Measurements from ENCODE around the gene VSIR.

Gene VSIR

DNA sequence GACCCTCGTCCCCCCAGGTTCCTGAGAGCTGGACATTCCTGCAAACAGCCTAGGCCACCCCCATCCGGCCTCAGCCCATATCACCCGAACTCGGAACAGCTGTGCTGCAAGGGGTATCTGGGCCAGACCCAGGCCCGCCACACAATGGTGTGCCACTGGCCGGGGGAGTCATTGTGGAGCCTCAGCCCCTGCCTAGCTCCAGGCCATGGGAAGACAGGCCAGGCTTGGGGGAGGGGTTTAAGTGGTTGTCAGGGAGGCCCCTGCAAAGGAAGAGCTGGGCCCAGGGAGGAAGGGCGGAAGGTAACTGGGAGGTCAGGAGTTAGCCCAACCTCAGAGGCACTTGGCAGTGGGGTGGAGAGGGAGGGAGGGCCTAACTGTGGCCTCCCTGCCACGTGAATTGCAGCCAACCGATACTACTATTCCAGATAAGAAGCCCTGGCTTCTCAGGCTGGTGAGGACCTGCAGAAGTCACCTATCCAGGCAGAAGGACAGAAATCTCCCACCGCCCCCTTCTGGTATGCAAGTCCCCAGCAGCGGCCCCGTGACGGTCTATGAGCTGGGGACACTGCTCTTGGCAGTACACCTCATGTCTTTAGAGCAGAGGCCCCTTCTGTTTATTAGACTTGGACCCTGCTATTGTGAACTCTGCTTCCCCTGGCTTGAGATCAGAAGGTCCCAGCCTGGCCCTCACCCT, 26.8 kb downstream of the VSIR start:
- DNase-seq, result no peak

DNA sequence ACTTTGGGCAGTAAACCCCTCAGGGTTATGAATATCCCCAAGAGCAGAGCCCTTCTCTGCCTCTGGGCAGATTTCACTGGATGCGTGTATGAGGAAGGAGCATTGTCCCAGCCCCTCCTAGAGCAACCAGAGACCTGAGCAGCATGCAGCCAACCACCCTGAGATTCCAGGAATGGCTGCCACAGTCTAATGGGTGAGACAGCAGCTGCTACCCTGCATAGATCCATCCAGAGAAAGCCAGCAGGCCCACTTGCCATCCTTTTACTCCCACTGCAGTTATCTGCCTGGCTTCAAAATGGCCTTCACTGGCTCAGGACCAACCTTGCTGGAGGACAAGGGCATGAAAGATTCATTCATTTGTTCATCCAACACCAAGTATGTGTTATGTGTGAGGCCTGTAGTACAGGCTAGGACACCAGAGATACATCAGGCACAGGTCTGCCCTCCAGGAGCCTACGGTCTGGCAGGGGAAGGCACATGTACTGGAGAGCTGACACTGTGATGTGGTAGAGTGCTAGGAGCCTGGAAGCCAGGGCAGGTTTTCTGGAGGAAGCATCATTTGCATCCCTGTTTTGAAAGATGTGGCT, 27.6 kb downstream of the VSIR start:
- DNase-seq, result no peak

DNA sequence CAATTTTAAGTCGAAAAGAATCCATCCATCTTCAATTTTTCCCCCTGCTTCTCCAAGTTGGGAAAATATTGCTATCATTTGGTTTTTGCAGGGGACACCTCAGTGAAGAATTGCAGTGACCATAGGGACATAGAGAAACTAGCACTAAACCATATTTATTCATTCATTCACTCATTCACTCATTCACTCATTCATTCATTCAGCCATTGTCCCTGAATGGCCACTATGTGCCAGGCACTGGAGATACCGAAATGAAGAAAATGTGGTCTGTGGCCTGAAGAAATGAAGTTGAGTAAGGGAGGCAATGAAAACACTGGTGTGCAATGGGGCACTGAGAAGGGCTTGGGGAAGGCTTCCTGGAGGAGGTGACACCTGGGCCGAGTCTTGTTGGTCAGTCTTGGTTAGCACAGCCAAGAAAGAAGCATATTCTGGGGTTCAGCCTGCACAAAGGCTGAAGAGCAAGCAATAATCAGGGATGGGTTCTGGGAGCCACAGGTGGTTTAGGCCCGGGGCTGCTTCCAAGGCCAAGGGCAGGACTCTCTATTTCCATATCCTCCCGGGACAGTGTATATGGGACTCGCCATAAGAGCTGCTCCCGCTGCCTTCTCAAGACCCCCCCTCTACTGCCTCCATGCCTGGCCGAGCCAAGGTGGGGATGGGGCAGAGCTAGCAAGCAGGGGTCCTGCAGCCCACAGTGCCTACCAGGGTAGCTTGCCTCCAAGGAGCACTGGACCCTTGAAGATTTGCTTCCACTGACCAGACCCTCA, 28.2 kb downstream of the VSIR start:
- no peak for DNase-seq

DNA sequence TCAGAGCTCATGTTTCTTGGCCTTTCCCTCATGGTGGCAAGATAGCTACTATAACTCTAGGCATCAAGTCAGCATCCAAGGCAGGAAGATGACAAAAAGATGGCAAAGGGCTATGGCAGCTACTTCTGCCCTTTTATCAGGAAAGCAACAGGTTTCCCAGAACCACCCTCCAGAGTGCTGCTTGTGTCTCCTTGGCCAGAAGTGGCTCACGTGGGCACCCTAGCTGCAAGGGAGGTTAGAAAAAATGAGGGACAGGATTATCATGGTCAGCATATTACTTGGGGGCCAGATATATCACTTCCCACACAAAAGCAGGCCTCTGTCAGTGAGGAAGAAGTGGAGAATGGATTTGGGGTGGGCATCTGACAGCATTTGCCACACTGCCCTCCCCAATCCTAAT, 29.5 kb downstream of the VSIR start:
- no peak for DNase-seq

DNA sequence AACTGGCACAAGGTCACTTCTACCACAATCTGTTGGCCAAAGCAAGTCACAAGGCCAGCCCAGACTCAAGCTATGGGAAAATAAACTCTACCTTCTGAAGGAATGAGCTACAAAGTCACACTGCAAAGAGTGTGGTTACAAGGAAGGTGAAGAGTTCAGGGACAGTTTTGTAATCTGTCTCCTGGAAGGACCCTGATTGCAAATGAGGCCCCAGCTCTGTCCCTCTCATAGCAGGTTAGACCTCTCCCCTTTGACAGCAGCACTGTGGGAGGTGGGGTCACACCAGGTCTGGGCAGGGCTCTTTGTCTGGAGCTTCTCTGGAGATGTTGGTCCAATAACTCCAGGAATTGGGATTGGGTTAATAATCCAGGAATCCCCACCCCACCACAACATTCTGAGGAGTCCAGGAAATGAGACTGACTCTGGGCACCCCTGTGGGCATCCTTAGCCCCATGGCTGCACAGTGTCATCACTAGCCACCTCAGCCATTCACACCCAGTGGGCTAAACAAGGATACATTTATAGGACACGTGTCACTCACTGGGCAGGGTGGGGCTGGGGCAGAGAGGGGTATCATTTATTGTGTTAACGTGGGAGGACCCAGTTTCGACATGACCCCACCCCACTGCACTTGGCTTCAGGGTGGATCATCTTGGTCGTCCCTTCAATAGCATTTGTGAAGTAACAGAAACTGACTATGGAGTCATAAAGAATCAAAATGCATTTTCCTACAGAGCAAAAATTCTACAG, 30.1 kb downstream of the VSIR start:
- no peak for DNase-seq

DNA sequence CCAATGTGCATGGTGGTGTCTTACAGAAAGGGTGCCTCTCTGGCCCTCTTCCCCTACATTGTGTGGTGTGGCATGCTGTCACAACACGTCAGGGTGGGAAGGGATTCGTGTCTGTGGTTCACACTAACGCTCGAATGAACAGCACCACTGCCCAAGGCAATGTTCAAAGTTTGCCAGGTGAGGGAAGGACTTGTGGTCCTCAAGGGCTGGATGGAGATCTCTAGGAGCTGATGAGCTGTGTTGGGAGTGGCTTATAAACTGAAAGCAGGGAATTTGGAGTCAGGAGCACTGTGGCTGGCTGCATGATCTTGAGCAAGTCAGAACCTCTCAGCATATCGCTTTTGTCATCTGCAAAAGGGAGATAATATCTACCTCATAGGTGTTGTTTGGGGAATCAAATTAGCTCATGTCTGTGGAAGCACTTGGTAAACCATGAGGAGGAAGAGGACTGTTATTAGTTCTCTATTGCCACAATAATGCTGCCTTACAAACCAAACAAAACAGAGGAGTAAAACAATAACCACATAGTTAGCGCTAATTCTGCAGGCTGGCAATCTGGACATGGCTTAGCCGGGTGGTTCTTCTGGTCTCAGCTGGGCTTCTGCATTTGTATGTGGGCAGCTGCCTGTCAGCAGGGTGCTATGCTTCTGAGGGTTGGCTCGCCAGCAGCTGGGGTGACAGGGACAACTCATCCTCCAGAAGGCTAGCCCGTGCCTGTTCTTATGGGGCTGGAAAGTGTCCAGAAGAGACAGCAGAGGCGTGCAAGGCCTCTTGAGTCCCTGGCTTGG, 30.8 kb downstream of the VSIR start:
- DNase-seq, result no peak

DNA sequence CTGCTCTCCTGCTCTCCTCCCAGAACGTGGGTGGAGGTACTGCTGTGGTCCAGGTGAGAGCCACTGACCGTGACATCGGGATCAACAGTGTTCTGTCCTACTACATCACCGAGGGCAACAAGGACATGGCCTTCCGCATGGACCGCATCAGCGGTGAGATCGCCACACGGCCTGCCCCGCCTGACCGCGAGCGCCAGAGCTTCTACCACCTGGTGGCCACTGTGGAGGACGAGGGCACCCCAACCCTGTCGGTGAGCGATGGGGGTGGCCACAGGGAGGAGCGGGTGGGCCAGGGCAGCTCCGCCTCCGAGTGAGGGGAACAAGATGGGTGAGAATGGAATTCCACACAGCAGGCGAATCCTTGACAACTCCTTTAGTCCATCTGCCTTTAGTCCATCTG, 31.6 kb downstream of the VSIR start:
- no peak for DNase-seq

DNA sequence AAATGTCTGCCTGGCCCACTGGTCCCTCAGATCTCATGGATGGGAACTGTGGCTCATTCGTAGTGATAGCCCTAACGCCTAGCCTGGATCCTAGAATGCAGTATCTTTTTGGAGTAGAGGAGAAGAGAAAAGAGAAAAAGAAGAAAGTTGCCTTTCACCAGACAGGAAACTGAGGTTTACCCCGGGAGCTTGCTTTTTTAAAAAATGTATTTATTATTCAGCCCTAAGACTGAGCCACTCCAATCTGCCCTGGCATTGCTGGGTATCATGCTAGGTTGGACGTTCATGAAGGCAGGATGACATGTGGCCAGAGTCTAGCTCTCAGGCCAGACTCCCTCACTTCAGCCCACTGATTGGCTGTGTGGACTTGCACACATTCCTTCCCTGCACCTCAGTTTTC, 32.3 kb downstream of the VSIR start:
- no peak for DNase-seq

DNA sequence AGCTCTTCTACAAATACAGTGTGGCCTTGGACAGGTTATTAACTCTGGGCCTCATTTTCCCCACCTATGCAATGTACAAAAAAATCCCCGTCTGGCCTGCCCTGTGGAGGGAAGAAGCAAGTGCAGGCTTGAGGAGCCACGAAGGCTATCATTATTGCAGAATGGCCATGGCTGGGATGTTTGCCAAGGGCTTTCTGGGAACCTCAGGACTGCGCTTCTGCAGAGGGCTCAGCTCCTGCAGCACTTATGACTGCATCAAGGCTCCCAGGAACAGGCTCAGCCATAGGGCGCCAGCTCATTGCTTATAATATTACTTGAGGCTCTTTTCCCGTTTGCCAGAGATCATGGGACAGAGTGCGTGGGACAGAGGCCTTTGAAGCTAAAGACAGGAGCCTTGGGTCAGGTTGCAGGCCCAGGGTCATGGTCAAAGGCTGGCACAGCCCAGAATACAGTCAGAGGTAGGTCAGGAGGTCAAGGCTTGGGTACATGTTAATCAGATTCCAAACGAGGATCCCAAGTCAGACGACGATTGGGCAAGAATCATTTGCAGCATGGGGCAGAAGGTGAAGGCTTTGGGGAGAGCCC, 33.2 kb downstream of the VSIR start:
- DNase-seq, result no peak

DNA sequence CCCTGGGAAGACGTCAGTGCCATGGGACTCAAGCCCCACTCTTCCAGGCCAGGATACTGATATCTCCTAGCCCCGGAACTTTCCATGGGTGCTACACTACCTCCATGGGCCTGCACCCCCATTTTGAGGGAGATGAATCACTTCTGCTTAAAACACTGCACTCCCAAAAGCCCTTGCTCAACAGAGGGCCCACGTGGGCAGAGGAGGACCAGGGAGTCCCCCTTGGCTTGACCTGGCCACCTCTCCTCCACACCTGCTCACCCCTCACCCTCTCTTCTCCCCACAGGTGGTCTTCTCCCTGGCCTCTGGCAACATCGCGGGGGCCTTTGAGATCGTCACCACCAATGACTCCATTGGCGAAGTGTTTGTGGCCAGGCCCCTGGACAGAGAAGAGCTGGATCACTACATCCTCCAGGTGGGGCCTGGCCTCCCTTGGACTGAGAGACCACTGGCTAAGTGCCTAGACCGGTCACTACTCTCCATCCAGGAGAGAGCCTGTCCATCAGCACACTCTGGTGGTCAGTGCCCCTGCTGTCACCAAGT, 33.9 kb downstream of the VSIR start:
- DNase-seq, result no peak

DNA sequence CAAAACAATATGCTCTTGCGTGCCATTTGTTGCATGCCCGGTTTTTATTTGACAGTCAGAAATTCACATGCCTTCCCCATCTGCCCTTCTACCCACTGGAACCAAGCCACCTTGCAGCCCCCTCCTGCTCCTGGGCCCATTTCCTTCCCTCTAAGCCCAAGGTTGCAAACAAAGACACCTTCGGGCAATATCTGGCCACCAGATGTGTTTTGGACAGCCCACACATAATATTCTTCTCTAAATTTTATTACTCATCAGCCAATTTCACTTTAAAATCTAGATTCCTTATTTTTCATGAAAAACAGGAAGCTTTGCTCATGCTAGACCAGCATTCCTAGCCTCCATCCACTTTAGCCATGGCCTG, 35.5 kb downstream of the VSIR start:
- DNase-seq, result no peak

DNA sequence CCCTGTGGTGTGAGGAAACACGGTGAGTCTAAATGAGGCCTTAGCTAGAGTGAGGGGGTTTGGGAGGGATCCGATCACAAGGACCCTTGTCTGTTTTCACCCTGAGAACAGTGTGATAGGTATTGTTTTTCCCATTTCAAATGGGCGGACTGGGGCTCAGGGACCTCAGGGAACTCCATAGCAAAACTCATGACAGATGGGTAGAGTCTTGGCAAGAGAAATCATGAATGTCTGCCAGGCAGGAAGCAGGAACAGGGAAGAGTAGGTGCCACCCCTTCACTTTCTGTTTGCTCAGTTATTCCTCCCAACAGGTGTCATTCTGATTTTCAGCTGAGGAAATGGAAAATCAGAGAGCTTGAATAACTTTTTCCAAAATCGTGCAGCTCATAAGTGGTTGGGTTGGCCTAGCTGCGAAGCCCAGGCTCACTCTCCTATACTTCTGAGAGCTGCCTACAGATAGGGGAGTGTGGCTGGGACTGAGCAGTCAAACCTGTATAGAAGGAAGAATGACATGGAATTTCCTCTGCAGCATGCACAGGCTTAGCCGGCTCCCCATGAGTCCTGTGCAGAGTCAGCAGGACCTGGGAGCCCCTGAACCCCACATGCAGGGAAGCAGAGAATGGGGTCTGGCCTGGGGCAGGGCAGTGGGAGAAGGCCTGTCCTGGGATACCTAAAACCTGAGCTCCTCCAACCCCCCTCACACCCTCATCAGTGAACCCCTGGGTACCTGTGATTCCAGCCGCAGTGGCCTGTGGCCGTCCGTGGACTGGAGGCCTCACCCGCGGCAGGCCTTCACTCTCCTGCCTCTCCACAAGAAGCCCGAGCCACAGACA, 36.1 kb downstream of the VSIR start:
- peak in 1 of 2 experiments; percentile 75 for DNase-seq

DNA sequence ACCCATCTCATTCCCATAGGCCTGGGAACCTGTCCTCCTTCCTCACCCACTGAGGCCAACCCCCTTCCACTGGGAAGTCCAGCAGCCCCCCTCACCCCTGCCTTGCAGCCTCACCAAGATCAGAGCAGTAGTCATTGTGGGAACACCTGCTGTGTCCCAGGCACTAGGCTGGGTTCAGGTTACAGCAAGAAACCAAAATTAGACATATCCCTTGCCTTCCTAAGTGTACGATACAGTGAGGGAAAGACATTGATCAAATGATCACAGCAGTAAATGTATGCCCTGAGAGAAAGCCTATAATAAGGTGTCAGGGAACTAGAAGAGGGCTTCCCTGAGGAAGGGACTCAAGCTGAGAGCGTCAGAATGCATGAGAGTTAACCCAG, 36.8 kb downstream of the VSIR start:
- no peak for DNase-seq

DNA sequence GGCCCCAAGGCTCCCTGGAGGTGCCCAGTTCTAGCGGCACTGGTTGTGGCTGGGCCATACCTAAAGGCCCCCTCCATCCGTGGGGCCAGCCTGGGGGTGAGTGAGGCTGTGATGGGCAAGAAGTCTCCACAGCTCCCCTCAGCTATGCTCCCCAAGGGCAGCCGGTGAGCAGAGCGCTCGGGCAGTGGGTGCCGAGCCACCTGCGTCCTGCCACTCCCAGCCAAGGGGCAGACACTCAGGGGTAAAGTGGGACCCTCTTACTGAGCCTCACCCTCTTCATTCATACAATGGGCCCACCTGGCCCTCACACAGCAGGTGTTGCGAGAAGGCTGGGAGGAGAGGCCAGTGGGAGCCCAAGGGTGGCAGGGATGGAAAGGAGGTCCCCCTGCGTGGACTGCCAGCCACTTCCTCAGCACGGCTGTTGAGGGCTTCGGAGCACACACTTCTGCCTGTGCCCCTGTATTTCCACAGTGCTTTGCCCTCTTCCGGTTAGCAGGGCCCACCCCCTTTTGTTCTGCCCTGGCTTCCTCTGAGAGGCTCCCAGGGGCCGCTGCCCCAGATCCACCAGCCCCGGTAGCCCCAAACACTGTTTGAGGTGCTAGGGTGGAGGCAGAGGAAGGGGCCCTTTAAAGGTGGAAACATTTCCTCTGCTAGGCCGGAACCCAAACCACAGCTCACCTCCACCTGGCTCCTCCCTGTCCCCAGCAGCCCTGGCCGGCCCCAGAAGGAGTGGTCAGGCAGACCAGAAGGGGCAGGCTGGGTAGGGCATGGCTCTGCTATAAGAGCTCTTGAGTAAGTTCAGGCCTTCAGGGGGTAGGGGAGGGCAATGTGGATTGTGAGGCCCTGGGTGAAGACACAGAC, 37.4 kb downstream of the VSIR start:
- DNase-seq, result peak; percentile 57 to 71

DNA sequence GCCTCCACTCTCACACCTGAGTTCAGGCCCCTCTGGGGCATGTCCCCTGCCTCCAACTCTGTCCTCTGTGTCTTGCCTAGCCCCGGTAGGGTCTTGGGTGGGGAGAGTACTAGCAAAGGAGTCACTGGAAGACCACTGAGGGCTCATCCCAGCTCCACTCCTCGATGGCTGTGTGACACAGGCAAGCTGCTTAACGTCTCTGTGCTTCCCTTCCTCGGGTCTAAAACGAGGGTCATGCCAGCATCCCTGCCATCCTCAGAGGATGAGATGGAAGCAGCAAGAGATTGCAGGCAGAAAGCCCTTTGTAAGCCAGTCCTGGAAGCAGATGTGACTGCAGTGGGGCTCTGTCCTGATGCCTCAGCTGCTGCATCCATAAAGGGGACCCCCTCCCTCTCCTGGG, 38.5 kb downstream of the VSIR start:
- DNase-seq, result no peak

DNA sequence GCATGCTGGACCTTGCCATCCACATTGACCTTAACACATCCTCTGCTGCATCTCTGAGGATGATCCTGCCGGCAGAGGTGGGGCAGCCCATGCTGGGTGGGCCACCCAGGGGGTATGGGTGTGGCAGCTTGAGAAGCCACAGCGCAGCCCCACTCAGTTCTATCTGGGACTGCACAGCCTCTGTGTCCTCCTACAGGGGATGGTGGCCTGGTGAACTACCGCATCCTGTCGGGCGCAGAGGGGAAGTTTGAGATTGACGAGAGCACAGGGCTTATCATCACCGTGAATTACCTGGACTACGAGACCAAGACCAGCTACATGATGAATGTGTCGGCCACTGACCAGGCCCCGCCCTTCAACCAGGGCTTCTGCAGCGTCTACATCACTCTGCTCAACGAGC, 41.5 kb downstream of the VSIR start:
- no peak for DNase-seq

DNA sequence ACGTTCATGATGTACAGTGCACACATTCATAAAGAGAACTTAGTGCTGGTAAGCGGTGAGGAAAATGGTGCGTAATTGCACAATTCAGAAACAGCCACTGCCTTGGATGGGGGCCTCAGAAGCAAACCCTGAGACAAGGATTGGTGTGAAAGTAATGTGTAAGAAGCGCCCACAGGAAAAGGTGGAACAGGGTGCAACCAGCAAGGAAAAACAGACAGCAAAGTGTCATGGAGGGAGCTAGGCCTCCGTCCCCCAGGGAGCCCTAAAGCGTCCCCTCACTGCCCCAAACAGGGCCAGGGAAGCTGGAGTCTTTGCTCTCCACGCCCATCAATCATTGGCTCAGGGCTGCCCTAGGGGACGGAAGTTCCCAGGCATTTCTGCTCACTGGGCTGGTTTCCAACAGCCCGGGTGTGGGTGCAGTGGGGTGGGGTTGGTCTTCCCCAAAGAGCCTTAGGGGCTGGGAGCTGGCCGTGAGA, 44.1 kb downstream of the VSIR start:
- no peak for DNase-seq

DNA sequence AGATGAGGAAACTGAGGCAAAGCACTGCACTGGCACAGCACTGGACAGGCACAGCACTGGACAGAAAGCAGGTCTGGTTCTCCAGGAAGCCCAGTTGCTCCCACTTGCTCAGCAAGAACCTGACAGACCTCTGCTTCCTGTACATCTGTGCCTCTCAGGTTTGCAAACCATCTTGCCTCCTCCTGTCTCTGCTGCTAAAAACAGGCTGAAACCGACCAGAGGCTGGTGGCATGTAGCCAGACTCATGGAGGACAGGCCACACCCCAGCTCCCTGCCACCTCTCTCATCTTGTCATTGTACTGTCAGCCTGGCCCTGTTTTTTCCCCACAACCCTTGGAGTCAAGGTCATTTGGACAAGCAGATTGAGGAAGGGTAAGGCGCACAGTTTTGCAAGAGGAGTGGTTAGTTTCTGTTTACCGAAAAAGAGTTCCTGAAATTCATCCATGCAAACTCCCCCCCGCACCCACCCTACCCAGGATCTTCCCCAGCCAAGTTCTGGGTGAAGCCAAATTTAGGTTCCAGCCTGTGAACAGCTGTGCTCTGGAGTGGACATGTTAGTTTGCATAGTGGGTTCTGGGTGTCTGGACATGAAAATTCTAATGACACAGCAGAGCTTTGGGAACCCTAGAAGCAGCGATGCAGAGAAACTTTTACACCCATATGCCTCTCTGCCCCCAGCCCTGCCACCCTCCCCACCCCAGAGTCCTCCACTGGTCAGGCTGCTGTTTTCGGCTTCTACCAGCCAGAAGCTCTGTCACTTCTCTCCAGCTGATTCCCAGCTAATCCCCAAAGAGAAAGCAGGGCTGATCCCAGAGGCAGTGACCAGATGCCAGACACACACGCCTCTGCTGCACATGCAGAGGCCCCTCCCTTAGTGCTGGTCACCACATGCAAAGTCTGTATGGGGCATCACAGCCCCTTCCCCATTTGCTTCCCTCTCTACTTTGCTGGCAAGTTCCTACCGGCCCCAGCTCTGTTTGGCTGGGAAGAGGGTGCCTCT, 45.3 kb downstream of the VSIR start:
- DNase-seq, result peak in 1 of 2 experiments; percentile 51
